Progenitor cell of endocrine pancreas (in vitro differentiated cells): ENCODE results near the gene CTU2. TPM values are rescaled to one million over a fixed set of nuclear protein-coding genes. Genes with fewer than 3 reads are reported as not detected.

ENCODE experiments used
- DNase-seq: peaks from one replicate; pipeline ENCODE4 v3.0.0; 2021; ENCODE audit warnings: low spot score; ENCODE audit not compliant: unreplicated experiment
- H3K27ac Mint-ChIP-seq: 2 replicates; pipeline ENCODE4 v1.8.0; 2021; ENCODE audit warnings: mild to moderate bottlenecking, moderate library complexity, mixed read lengths
- H3K27me3 Mint-ChIP-seq: 2 replicates; pipeline ENCODE4 v1.8.0; 2021; ENCODE audit warnings: mixed read lengths
- H3K36me3 Mint-ChIP-seq: 2 replicates; pipeline ENCODE4 v1.8.0; 2022; ENCODE audit warnings: mixed read lengths; ENCODE audit not compliant: insufficient read depth
- H3K4me1 Mint-ChIP-seq: 2 replicates; pipeline ENCODE4 v1.8.0; 2021; ENCODE audit warnings: low read depth, mixed read lengths
- H3K4me3 Mint-ChIP-seq: 2 replicates; pipeline ENCODE4 v1.8.0; 2021; ENCODE audit warnings: low read depth, mild to moderate bottlenecking, moderate library complexity, mixed read lengths
- H3K9me3 Mint-ChIP-seq: 2 replicates; pipeline ENCODE4 v1.8.0; 2021; ENCODE audit warnings: low read depth, mixed read lengths
- CTCF ChIP-seq: fragments of 200-600 bp; sonication (generic); IDR thresholded peaks from one replicate; pipeline ENCODE4 v1.5.0; 2021; ENCODE audit warnings: antibody characterized with exemption, mild to moderate bottlenecking; ENCODE audit not compliant: unreplicated experiment
- total RNA-seq: library from RNA; stranded (reverse); gene quantifications from 2 replicates; pipeline ENCODE4 v1.2.1, GENCODE V29; 2021

The CTU2 gene
- total RNA-seq, 1 donor from 2014 or later: 17.2 TPM

DNA sequence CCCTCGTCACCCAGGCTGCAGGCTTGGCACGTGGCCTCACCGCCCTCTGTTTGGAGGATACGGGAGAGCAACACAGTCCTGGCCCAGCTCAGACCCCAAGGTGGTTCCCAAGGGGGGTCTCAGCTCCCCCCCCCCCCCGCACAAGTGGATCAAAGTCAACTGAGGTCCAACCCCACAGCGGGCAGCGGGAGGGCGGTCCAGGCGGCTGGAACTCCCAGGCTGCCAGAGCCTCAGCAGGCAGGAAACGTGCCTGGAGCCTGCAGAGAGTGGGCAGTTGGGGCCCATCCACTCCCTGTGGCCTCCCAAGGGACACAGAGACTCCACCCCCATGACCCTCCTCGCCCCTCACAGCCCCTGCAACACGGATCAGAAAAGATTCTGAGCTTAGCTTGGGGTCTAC lies 42.1 kb downstream of the CTU2 start:
- Mint-ChIP-seq H3K4me3 (no peak overlapping the region), H3K27me3 (no peaks in the 10 kb centered on the region), H3K36me3 (no peaks in the 10 kb centered on the region), H3K4me1 (no peaks in the 10 kb centered on the region), H3K27ac (no peak overlapping the region), H3K9me3 (no peaks in the 10 kb centered on the region)
- DNase-seq: no peak
- no peak for TF ChIP-seq CTCF

DNA sequence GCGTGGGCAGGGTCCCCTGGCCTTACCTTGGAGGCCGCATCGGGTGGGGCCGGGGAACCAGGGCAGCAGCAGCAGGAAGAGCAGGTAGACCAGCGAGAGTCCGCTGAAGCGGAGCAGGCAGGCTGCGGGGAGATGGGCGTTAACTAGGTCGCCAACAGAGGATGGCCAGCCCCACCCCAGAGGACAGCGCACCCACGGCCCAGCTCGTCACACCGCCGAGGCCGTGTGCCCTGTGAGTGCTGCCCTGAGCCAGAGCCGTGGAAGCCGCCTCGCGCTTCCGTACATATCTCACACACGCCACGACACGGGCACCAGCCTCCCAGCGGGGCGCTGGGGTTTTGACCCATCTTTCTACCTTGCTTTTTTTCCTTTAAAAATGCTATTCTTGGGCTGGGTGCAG lies 43.1 kb downstream of the CTU2 start:
- Mint-ChIP-seq H3K4me1 (no peaks in the 10 kb centered on the region), H3K9me3 (no peaks in the 10 kb centered on the region), H3K36me3 (no peaks in the 10 kb centered on the region), H3K4me3 (no peak overlapping the region), H3K27me3 (no peaks in the 10 kb centered on the region), H3K27ac (no peak overlapping the region)
- TF ChIP-seq CTCF: no peak
- no peak for DNase-seq

DNA sequence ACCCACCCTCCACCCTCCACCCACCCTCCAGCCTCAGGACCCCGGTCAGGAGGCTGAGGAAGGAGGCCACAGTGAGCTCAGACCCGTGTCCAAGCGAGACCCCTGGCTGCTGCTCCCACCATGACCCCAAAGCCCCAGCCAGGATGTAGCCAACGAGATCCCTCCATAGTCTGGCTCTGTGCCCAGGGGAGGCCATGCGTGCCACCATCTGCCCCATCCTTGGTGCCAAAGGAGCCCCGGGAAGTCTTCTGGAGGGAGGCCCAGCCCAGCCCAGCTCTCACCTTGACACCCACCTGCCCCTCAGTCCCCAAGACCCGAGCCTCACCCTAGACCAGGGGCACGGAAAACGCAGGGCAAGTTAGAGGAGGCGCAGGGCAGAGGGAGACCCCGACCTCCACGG lies 44.6 kb downstream of the CTU2 start:
- Mint-ChIP-seq H3K4me3 (no peak overlapping the region), H3K36me3 (no peaks in the 10 kb centered on the region), H3K27ac (no peak overlapping the region), H3K9me3 (no peaks in the 10 kb centered on the region), H3K4me1 (peaks cover 2% of the 10 kb centered on the region), H3K27me3 (no peaks in the 10 kb centered on the region)
- DNase-seq: no peak
- no peak for TF ChIP-seq CTCF

- Mint-ChIP-seq H3K9me3 (no peaks in the 10 kb centered on the region), H3K36me3 (no peaks in the 10 kb centered on the region), H3K27me3 (no peaks in the 10 kb centered on the region), H3K4me3 (no peak overlapping the region), H3K27ac (no peak overlapping the region), H3K4me1 (peaks cover 2% of the 10 kb centered on the region)
- no peak for DNase-seq
- TF ChIP-seq CTCF: no peak
These were observed 46.2 kb downstream of the CTU2 start for GRCh38 chr16:88752386-88753002.

DNA sequence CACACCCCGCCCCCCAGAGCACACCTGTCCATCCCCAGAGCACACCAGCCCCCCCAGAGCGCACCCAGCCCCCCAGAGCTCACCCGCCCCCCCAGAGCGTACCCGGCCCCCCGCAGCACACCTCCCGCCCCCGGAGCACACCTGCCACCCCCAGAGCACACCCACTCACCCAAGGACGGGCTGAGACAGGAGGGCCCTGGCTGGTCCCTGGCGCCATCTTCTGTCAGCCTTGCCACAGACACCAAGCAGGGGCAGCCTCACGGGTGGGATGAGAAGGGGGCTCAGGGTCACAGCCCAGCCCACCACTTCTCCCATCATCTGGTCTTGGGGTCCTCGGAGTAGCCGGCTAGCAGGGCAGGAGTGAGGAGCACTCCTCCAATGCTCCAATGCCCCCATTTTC lies 46.9 kb downstream of the CTU2 start:
- Mint-ChIP-seq H3K27ac (no peak overlapping the region), H3K27me3 (no peaks in the 10 kb centered on the region), H3K4me3 (no peak overlapping the region), H3K4me1 (peaks cover 2% of the 10 kb centered on the region), H3K36me3 (no peaks in the 10 kb centered on the region), H3K9me3 (no peaks in the 10 kb centered on the region)
- no peak for TF ChIP-seq CTCF
- DNase-seq: no peak
